Ovary (tissue), 9 donors: ENCODE measurements around the gene CRHBP. TPM values are rescaled to one million over a fixed set of nuclear protein-coding genes. Genes with fewer than 3 reads are reported as not detected.
"Not testable (repeated sequence)": the region's sequence is repeated elsewhere in the genome, so short reads cannot be mapped to it uniquely, and the experiment has no call there.

Experiments
- DNase-seq, 5 donors: peaks; one replicate each; pipeline ENCODE4 v3.0.0-alpha.2; 2019 to 2020
- H3K27ac ChIP-seq, 2 donors: fragments of 200-600 bp; one replicate each; pipeline versions ENCODE4 v1.5.1 to v1.8.0; 2019 to 2022
- H3K27me3 ChIP-seq: fragments of 200-600 bp; one replicate; pipeline ENCODE4 v1.8.0; 2022
- H3K36me3 ChIP-seq: fragments of 200-600 bp; sonication (generic); one replicate; pipeline ENCODE4 v1.5.1; 2019
- H3K4me1 ChIP-seq: one replicate; pipeline ENCODE4 v1.8.1; 2013; ENCODE audit warnings: mild to moderate bottlenecking, moderate library complexity; ENCODE audit not compliant: insufficient read depth
- H3K4me3 ChIP-seq: fragments of 200-600 bp; sonication (generic); one replicate; pipeline ENCODE4 v1.5.1; 2017
- H3K9me3 ChIP-seq, 2 donors: fragments of 200-600 bp in 1 of 2; sonication (generic) in 1 of 2; one replicate each; pipeline versions ENCODE4 v1.5.1 to v1.8.1; 2013 to 2019; ENCODE audit warnings: mild to moderate bottlenecking in 1 of 2, moderate library complexity in 1 of 2
- EP300 ChIP-seq: sonication (generic); formaldehyde crosslinking; IDR thresholded peaks from one replicate; pipeline ENCODE4 v1.6.1; 2017; ENCODE audit warnings: antibody characterized with exemption
- POLR2A ChIP-seq: fragments of 450-650 bp; IDR thresholded peaks from one replicate; pipeline ENCODE4 v1.6.1; 2017; ENCODE audit warnings: antibody characterized with exemption, mild to moderate bottlenecking, moderate library complexity
- WGBS, 3 donors: extraction: QIAGEN DNeasy Blood & Tissue Kit in 1 of 3; methylation state at CpG; one replicate each; pipeline versions ENCODE4 v1.1.5 to v1.1.7; 2013 to 2017; 5-methylcytosine and 5-hydroxymethylcytosine counted together
- intact Hi-C, 4 donors: fragments of 100-400 bp; cut with DNase I; formaldehyde crosslinking; loops; one replicate each; pipeline versions ENCODE4 v1.11.0 to v1.15.1; 2022 to 2023
- polyA plus RNA-seq, 2 donors: library from polyadenylated mRNA; stranded (reverse); fragments of 200-250 nt in 1 of 2; fragments of 350-450 nt in 1 of 2; fragmentation: Illumina TruSeq in 1 of 2; extraction: RNeasy Lipid Tissue Mini Kit (QIAGEN cat#74804) in 1 of 2; gene quantifications; one replicate each; pipeline ENCODE4 v1.2.3, GENCODE V29; 2013 to 2014
- total RNA-seq, 7 donors: library from RNA; depleted of rRNA in 2 of 7; stranded (reverse); fragments of >200 nt in 2 of 7; fragmentation: NEBNext Ultra II Directional in 3 of 7; extraction: Animal tissue kit (Norgen Biotek cat#: 25700) in 3 of 7; gene quantifications; one replicate each; pipeline versions ENCODE4 v1.1.0 to v1.2.4, GENCODE V29; 2016 to 2023
- TF ChIP-seq, protein P1 (sequence below), 3 donors: fragments of 450-650 bp in 2 of 3; fragments of 200-600 bp in 1 of 3; IDR thresholded peaks; one replicate each; pipeline versions ENCODE4 v1.5.1 to v1.8.0; 2016 to 2022; ENCODE audit warnings: antibody characterized with exemption in 3 of 3, mild to moderate bottlenecking in 1 of 3
- donor health status: DM: no; HTN: no; CAD: no; lungs with moderate emphysema.
- donor health status: DM: no; HTN: no; CAD: no.
- donor health status: Bipolar disorder and iron deficiency.
- donor health status: DM: yes; HTN: yes; CAD: no.
- donor health status: DM: no; HTN: no; CAD: no.
- donor health status: DM: yes; HTN: yes; CAD: no.

The CRHBP gene
- total and polyA plus RNA-seq, 9 donors: 0.18 to 6.4 (median 2.4) TPM

DNA sequence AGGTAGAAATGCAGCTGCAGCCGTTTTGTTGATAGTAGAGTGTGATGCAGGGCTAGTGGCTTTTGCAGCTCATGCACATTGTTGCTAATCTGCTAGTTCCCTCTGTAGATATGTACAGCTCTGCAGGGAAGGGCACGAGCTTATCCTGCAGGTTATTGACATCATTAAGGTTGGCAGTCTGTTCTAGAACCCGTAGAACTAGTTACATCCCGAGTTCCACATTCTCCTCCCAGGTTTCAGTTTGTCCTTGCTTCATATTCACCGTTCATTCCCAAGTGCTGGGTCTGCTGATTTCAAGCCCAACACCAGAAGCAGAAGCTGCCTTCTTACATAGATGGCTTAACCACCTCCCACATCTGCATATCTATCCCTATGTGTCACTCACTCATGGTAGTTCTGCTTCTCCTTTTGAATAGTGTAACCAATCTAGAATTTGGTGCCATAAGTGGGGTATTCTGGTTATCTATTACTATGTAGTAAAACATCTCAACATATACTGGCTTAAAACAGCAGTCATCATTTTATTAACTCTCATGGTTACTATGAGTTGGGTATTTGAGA is 38.1 kb downstream of the CRHBP start:
- Histone ChIP-seq H3K4me3 (no peak overlapping the region), H3K27me3 (no peaks in the 10 kb centered on the region), H3K36me3 (no peaks in the 10 kb centered on the region), H3K9me3 (no peaks in the 10 kb centered on the region), H3K27ac (no peak overlapping the region), H3K4me1 (no peaks in the 10 kb centered on the region)
- intact Hi-C loops: no loop called here
- DNase-seq: no peak
- TF ChIP-seq EP300 (no peak), POLR2A (no peak)
- TF ChIP-seq, protein P1, sequence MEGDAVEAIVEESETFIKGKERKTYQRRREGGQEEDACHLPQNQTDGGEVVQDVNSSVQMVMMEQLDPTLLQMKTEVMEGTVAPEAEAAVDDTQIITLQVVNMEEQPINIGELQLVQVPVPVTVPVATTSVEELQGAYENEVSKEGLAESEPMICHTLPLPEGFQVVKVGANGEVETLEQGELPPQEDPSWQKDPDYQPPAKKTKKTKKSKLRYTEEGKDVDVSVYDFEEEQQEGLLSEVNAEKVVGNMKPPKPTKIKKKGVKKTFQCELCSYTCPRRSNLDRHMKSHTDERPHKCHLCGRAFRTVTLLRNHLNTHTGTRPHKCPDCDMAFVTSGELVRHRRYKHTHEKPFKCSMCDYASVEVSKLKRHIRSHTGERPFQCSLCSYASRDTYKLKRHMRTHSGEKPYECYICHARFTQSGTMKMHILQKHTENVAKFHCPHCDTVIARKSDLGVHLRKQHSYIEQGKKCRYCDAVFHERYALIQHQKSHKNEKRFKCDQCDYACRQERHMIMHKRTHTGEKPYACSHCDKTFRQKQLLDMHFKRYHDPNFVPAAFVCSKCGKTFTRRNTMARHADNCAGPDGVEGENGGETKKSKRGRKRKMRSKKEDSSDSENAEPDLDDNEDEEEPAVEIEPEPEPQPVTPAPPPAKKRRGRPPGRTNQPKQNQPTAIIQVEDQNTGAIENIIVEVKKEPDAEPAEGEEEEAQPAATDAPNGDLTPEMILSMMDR (IDR thresholded peaks at IDR 0.05): no peak
- 63 to 68% (median 66%) methylated on average over 5 of the region's 5 CpGs for WGBS, 3 donors

GRCh38 chr5:76993436-76993835 is 40.6 kb downstream of the CRHBP start:
- H3K27ac ChIP-seq, H3K9me3 ChIP-seq, H3K4me3 ChIP-seq, H3K36me3 ChIP-seq, H3K4me1 ChIP-seq, intact Hi-C loops, H3K27me3 ChIP-seq, DNase-seq: not testable (repeated sequence)
- 85 to 89% (median 89%) methylated on average over 9 of the region's 9 CpGs for WGBS, 3 donors

DNA sequence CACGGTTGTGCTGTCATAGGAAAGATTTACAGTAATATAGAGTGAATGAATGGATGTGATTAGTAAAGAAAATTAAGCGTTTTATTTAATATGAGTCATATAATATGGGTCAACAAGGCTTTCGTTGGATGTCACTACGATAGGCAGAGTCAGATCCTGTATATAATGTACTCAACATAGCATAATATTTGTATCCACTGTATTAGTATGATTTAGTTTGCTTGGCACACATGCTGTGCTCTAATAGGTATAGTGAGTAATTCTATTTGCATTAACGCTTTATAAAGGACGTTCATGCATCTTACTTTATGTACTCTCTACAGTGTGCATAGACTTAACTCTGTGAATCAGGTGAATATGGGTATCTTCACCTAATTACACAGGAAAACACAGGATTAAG is 41.5 kb downstream of the CRHBP start:
- 61 to 85% (median 78%) methylated on average over 6 of the region's 6 CpGs for WGBS, 3 donors
- Histone ChIP-seq H3K27ac (no peak overlapping the region), H3K4me3 (no peak overlapping the region), H3K36me3 (no peaks in the 10 kb centered on the region), H3K9me3 (no peaks in the 10 kb centered on the region), H3K27me3 (no peaks in the 10 kb centered on the region), H3K4me1 (no peaks in the 10 kb centered on the region)
- intact Hi-C loops: no loop called here
- no peak for DNase-seq
- TF ChIP-seq, protein P1 (IDR thresholded peaks at IDR 0.05): no peak
- TF ChIP-seq EP300: no peak
- no peak for TF ChIP-seq POLR2A

GRCh38 chr5:76998251-76998650 is 45.4 kb downstream of the CRHBP start:
- H3K4me3 ChIP-seq, intact Hi-C loops, H3K27ac ChIP-seq, H3K4me1 ChIP-seq, DNase-seq, H3K9me3 ChIP-seq, H3K36me3 ChIP-seq, H3K27me3 ChIP-seq: not testable (repeated sequence)
- 83 to 88% (median 83%) methylated on average over 4 of the region's 4 CpGs for WGBS, 3 donors

DNA sequence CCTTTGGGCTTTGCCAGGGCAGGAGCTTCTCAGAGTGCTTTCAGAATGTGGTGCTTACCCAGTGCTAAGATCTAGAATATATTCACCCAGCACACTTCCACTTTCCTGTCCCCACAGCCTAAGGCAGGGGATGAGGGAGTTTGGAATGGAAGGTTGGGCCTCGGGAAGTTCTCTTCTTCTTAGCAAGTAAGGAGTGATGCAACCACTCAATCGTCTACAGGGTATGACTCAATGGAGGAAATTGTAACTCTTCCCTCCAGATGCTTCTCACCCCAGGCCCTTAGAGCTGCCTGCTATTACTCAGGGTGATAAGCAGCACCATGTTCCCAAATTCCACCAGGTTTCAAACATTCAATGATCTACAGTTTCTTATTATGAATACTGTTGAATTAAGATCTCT is 46.6 kb downstream of the CRHBP start:
- Histone ChIP-seq H3K27ac (no peak overlapping the region), H3K4me3 (no peak overlapping the region), H3K9me3 (no peaks in the 10 kb centered on the region), H3K27me3 (no peaks in the 10 kb centered on the region), H3K4me1 (no peaks in the 10 kb centered on the region), H3K36me3 (no peaks in the 10 kb centered on the region)
- intact Hi-C loops: no loop called here
- 63 to 74% (median 65%) methylated on average over 2 of the region's 2 CpGs for WGBS, 3 donors
- DNase-seq: no peak
- TF ChIP-seq, protein P1 (IDR thresholded peaks at IDR 0.05): no peak
- TF ChIP-seq POLR2A: no peak
- no peak for TF ChIP-seq EP300
